ENCODE results near the gene TARS2.

- TF ChIP-seq EZH2 (IDR thresholded peaks at IDR 0.05) = no peak
- TF ChIP-seq POLR2AphosphoS5 (IDR thresholded peaks at IDR 0.05; ENCODE audit: borderline replicate concordance, low read depth, low read length) = no peak
- TF ChIP-seq FOXP2 (optimal IDR thresholded peaks at IDR 0.05; ENCODE audit: control extremely low read depth, extremely low read length, insufficient read depth) = no peak
These were observed 520 bp downstream of the TARS2 start for GRCh38 chr1:150487763-150488115.

All from SK-N-MC (cell line).